AG20443 (cell line): ENCODE data around the gene UQCRC1.

Experiments
- DNase-seq: peaks from one replicate; pipeline ENCODE4 v3.0.0; 2012; ENCODE audit warnings: low spot score, mixed read lengths

UQCRC1 gene

GRCh38 chr3:48633256-48633655 is 23.8 kb upstream of the UQCRC1 start:
- DNase-seq = no peak

- DNase-seq = no peak
These were observed 22.3 kb upstream of the UQCRC1 start for GRCh38 chr3:48631516-48632448.

DNA sequence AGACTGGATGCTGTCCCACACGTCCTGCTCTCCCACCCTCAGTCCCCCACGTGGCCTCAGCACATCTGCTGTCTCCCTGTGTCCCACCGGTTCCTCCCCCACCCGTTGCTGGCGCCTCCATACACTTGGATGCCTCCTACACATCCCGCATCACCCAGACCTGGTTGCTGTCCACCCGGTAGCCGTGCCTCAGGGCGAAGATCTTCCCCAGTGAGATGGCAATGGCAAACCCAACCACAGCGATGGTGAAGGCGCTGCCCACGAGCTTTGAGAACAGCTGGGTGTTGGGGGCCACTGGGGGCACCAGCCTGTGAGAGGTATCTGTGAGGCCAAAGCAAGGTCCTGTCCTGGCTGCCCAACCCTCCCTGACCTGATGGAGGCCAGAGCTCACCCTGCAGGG is 21.4 kb upstream of the UQCRC1 start:
- no peak for DNase-seq

- no peak for DNase-seq
These were observed 21.0 kb upstream of the UQCRC1 start for GRCh38 chr3:48630407-48630806.

GRCh38 chr3:48629894-48630293 is 20.4 kb upstream of the UQCRC1 start:
- no peak for DNase-seq

DNA sequence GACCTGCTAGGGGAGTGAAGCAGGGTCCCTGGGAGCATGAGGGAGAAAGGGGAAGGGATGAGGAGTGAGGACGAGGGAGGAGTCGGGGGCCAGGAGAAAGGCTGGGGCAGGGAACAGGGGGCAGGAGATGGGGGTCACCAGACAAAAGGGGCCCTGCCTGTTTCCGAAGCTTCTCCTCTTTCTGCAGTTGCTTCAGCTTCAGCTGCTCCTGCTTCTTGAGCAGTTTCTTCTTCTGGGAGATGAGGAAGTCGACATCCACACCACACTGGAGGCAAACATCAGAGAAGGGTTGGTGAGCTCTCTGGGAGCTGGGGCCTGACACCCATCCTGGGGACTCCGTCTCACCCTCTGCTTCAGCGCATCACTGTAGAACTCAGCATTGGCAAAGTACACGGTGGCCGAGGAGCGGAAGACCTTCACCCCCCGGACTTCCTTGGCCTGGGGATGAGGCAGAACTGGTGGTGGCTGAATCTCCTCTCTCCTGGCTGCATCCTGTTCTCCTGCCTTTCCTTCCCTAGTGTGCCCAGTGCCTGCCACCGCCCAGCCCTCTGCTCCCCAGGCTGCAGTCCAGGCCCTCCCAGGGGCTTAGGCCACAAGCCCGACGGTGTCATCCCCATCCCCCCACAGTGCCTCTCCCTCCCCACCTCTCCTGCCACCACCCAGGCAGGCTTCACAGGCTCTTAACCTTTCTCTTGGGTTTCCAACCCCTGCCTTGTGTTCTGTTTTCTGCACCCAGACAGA is 19.0 kb upstream of the UQCRC1 start:
- DNase-seq = no peak

DNA sequence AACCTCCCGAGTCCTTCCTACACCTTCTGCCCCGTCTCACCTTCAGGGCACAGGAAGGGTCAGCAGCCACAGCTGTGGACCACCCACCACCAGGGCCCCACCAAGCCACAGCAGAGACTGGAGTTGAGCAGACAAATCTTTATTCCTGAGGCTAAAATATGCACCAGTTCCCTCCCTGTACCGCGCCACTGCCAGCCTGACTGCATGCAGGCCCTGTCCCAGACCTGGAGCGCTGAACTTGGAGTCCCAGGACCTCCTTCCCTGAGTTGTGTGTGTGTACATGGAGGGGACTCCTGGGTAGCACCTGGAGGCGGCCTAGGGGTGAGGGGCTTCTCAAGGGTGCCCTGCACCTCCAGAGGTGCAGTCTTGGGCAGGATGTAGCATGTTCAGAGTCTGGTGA is 16.2 kb upstream of the UQCRC1 start:
- no peak for DNase-seq

- DNase-seq = no peak
These were observed 15.3 kb upstream of the UQCRC1 start for GRCh38 chr3:48624767-48625166.

GRCh38 chr3:48623851-48624547 is 14.6 kb upstream of the UQCRC1 start:
- no peak for DNase-seq

DNA sequence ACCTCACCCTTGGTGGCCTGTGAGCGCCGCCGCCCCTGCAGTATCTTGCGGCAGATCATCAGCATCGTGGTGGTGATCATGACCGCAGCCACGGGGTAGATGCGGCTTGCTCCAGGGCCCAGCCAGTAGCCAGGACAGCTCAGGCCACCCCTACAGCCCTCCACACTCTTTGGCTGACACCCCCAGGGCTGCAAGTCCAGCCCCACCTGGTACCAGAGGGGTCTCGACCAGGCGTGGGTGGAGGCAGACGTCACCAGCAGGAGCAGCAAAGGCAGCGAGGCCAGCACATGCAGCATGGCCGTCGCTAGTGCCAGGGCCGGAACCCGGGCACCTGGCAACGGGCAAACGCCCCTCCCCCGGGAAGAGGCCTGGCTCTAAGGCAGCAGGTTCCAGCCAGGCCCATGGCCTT is 12.0 kb upstream of the UQCRC1 start, which contains the start of gene TMEM89:
Gene TMEM89, minus strand, starts transcription at position 309 of the 409 bp plus-strand sequence. Its CDS starts 13 bp downstream, at position 296.
- DNase-seq = no peak

- DNase-seq = no peak
These were observed 10.4 kb upstream of the UQCRC1 start for GRCh38 chr3:48619541-48620524.

GRCh38 chr3:48617559-48617958 is 8.1 kb upstream of the UQCRC1 start:
- DNase-seq = no peak

DNA sequence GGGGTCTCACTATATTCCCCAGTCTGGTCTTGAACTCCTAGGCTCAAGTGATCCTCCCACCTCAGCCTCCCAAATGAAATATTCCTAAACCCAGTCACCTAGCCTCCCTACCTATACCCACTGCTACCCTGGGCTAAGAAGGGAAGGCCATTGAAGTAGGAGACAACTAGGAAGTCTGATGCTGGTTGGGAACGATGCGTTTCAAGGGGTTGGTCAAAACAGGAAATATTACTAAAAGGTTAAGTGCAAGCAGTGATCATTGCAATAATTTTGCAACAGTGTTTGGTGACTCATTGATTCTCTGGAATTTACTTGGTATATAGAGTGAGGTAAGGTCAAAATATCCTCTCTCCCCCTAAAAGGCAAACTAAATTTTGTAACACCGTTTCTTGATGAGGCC is 4.6 kb upstream of the UQCRC1 start:
- peak; percentile 76 for DNase-seq

- no peak for DNase-seq
These were observed 2.9 kb upstream of the UQCRC1 start for GRCh38 chr3:48612309-48612708.

GRCh38 chr3:48607519-48607918 is 1.9 kb downstream of the UQCRC1 start:
- no peak for DNase-seq

DNA sequence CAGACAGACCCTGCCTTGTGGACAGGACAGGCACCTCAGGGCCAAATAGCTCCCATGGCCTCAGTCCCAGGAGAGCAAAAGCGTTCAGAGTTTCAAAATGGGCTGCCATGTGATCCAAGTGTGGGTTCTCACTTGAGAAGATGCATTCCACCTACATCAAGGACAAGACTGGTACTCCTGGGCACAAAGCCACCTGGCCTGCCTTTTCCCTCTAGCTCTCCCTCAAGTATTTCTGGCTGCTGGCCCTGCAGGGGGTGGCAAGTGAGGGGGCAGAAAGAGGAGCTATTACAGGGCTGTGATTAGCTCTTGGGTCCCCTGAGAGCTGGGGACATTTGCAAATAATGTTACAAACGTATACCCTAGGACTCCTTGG is 7.8 kb downstream of the UQCRC1 start:
- DNase-seq = no peak

- no peak for DNase-seq
These were observed 8.5 kb downstream of the UQCRC1 start for GRCh38 chr3:48600711-48601621.

DNA sequence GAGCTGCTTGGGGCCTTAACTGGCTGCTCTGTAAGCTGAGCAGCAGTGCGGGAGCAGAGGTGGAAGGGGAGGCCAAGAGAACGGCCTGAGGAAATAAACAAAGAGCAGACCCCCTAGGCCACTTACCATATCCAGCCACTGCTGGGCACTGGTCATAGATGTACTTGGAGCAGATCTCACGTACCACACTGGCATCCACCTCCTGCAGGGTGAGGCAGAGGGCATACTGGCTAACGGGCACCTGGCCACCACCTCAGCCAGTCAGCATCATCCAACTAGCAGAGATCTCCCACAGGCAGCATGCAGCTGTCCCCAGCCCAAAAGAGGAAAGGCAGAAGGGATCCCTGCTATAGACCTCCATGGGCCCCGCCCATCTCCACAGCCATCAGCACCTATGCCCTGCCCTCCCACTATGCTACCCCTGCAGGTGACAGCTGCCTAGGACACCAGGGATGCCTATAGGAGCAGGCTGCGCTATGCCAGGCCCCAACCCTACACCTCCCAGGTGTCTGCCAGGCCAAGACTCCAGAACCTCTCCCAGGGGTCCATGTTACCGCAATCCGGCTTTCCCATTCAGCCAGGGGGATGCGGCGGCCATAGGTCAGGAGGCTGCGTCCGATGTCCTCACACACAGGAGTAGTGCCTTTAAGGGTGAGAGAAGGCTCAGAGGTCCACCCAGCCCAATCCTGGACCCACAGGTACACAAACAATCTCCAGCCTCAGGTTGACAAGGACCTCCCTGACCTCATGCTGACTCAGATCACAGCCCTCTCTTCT is 9.7 kb downstream of the UQCRC1 start:
- no peak for DNase-seq

- DNase-seq = no peak
These were observed 10.4 kb downstream of the UQCRC1 start for GRCh38 chr3:48599077-48599501.
